Aorta (tissue), 5 donors: ENCODE results near the gene CYTH1. TPM values are rescaled to one million over a fixed set of nuclear protein-coding genes. Genes with fewer than 3 reads are reported as not detected.

Experiments used
- ATAC-seq: fragments of 200-7000 bp; cut with Tn5 transposase; one replicate; pipeline ENCODE4 v1.9.1; 2022; ENCODE audit warnings: moderate library complexity; ENCODE audit not compliant: low FRiP score
- DNase-seq, 2 donors: peaks; one replicate each; pipeline ENCODE4 v3.0.0-alpha.2; 2020
- H3K27ac ChIP-seq, 2 donors: one replicate each; pipeline ENCODE4 v1.5.1; 2013; ENCODE audit warnings: low read length in 2 of 2, mild to moderate bottlenecking in 2 of 2, moderate library complexity in 2 of 2, control low read depth in 1 of 2, inconsistent platforms in 1 of 2, low read depth in 1 of 2
- H3K27me3 ChIP-seq, 2 donors: one replicate each; pipeline ENCODE4 v1.6.1; 2013; ENCODE audit warnings: control low read depth in 1 of 2, low read length in 1 of 2, mild to moderate bottlenecking in 1 of 2, moderate library complexity in 1 of 2; ENCODE audit not compliant: insufficient read depth in 2 of 2, control insufficient read depth in 1 of 2
- H3K36me3 ChIP-seq, 2 donors: one replicate each; pipeline ENCODE4 v1.6.1; 2013; ENCODE audit warnings: control low read depth in 1 of 2, low read length in 1 of 2, mild to moderate bottlenecking in 1 of 2; ENCODE audit not compliant: insufficient read depth in 2 of 2, control insufficient read depth in 1 of 2
- H3K4me1 ChIP-seq, 2 donors: one replicate each; pipeline ENCODE4 v1.6.1; 2013; ENCODE audit warnings: low read length in 2 of 2, control low read depth in 1 of 2, mild to moderate bottlenecking in 1 of 2, moderate library complexity in 1 of 2; ENCODE audit not compliant: insufficient read depth in 2 of 2, control insufficient read depth in 1 of 2
- H3K4me3 ChIP-seq, 2 donors: one replicate each; pipeline ENCODE4 v1.5.1; 2013; ENCODE audit warnings: low read length in 2 of 2, control low read depth in 1 of 2, mild to moderate bottlenecking in 1 of 2
- H3K9me3 ChIP-seq: one replicate; pipeline ENCODE4 v1.6.1; 2013; ENCODE audit warnings: mild to moderate bottlenecking, low read length; ENCODE audit not compliant: control insufficient read depth
- WGBS, 2 donors: extraction: QIAGEN DNeasy Blood & Tissue Kit; methylation state at CpG; one replicate each; pipeline ENCODE4 v1.1.7; 2013; 5-methylcytosine and 5-hydroxymethylcytosine counted together
- intact Hi-C, 2 donors: fragments of 100-400 bp; cut with DNase I; formaldehyde crosslinking; loops; one replicate each; pipeline versions ENCODE4 v1.14.2 to v1.15.0; 2022
- long read RNA-seq, 2 donors: library from polyadenylated mRNA; unstranded; transcript quantifications; one replicate each; pipeline ENCODE4 v2.0.0, GENCODE V29; 2020 to 2021
- polyA plus RNA-seq, 2 donors: library from polyadenylated mRNA; stranded (reverse); fragments of 200-250 nt; gene quantifications; one replicate each; pipeline ENCODE4 v1.2.3, GENCODE V29; 2013
- total RNA-seq, 2 donors: library from RNA; stranded (reverse); fragmentation: NEBNext Ultra II Directional; extraction: Animal tissue kit (Norgen Biotek cat#: 25700); gene quantifications; one replicate each; pipeline ENCODE4 v1.2.1, GENCODE V29; 2021
- donor health status: healthy with polysubstance abuse.
- donor health status: Bipolar disorder and iron deficiency.
- donor health status: DM: no; HTN: no; CAD: no.
- donor health status: DM: no; HTN: no; CAD: no.
- donor health status: DM: yes; HTN: yes; CAD: no.

CYTH1 gene
- total RNA-seq, result 10 to 100 TPM; 45.0 to 66.8 TPM
- 10 to 100 TPM; 20.3 to 20.4 TPM for polyA plus RNA-seq
- long read RNA-seq, donor 1, full-length matches to known transcripts, result 35 of 65 reads
- long read RNA-seq, donor 1, partial matches to known transcripts, result 13 of 65 reads
- long read RNA-seq, donor 1, other reads (novel, unspliced or antisense), result 17 of 65 reads
- long read RNA-seq, donor 2, full-length matches to known transcripts, result 22 of 30 reads
- long read RNA-seq, donor 2, partial matches to known transcripts, result 2 of 30 reads
- long read RNA-seq, donor 2, other reads (novel, unspliced or antisense), result 6 of 30 reads

DNA sequence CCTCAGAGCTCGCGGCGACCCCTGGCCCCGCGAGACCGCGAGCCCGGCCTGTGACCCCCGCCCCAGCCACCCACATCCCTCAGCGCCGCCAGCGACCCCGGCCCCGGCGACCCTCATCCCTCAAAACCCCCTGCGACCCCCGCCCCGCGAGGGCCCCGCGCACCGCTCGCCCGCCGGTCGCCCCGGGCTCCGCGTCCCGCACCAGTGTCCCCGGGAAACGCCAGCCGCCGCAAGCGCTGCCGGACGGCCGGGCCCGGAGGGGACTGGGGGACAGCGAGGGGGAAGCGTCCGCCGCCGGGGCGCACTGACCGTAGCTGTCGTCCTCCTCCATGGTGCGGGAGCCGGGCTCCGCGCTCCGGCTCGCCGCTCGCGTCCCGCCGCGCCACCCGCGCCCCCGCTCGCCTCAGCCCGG is at the start of gene CYTH1:
CYTH1 (minus strand) TSS at position 381 of the 412 bp plus-strand sequence; CDS start at position 331, 50 bp downstream.
- Histone ChIP-seq H3K36me3 (no peaks in the 10 kb centered on the region), H3K4me1 (no peaks in the 10 kb centered on the region), H3K27me3 (no peaks in the 10 kb centered on the region), H3K9me3 (no peaks in the 10 kb centered on the region), H3K4me3 (peak within 1 kb of the TSS; percentile 91 to 94), H3K27ac (peak within 1 kb of the TSS in 1 of 2 donors; percentile 72)
- DNase-seq (no peak), ATAC-seq (no peak)
- intact Hi-C loops, result no loop called here
- 0 to 1% methylated on average over 27 to 64 of the region's 64 CpGs for WGBS, 2 donors

DNA sequence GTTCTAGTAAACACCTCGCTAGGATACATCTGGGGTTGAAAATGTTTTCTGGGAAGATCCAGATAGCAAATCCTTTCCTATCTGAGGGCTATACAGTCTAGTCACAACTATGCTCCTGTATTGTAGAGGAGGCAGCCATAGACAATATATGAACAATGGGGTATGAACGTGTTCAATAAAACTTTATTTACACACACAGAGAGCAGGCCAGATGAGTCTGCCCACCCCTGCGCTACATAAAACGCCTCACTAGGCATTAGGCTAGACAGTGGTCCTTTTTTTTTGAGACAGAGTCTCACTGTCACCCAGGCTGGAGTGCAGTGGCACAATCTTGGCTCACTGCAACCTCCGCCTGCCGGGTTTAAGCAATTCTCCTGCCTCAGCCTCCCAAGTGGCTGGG is 47.4 kb upstream of the CYTH1 start:
- peak in 1 of 2 donors; percentile 33 for DNase-seq
- no peak overlapping the region for H3K4me3 ChIP-seq
- no peaks in the 10 kb centered on the region for H3K27me3 ChIP-seq
- intact Hi-C loops, result no loop called here
- no peaks in the 10 kb centered on the region for H3K4me1 ChIP-seq
- WGBS, 2 donors, result 97 to 98% methylated on average over 6 of the region's 6 CpGs
- H3K36me3 ChIP-seq, result peaks cover 6 to 7% of the 10 kb centered on the region in 2 donors
- H3K27ac ChIP-seq, result no peak overlapping the region
- no peaks in the 10 kb centered on the region for H3K9me3 ChIP-seq
- no peak for ATAC-seq

DNA sequence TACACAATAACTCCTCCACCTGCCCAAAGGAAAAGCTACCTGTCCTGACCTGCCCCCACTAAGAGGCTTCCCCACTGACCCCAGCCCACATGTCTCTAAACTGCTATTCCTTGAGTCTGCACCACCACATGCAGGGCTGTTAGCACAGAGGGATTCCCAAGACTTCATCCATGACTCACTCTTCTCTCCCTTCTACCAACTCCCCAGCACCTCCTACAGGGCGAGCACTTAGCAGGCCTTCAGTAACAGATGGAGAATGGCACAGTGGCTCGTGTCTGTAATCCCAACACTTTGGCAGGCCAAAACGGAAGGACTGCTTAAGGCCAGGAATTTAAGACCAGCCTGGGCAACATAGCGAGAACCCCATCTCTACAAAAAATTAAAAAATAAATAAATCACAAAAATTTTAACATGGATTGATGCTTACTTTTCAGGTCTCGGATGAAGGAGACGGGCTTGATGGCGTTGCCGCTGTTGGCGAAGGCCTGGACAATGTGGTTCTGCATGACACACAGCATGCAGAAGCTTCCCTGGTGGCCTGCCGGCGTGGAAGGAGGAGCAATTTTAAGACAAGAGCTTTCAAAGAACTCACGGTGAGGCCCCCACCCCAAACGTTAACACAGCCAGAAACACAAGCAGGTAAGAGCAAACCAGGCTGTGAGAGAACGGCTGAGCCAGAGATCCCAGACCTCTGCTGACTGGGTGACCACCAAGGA is 46.6 kb upstream of the CYTH1 start:
- no peak for ATAC-seq

DNA sequence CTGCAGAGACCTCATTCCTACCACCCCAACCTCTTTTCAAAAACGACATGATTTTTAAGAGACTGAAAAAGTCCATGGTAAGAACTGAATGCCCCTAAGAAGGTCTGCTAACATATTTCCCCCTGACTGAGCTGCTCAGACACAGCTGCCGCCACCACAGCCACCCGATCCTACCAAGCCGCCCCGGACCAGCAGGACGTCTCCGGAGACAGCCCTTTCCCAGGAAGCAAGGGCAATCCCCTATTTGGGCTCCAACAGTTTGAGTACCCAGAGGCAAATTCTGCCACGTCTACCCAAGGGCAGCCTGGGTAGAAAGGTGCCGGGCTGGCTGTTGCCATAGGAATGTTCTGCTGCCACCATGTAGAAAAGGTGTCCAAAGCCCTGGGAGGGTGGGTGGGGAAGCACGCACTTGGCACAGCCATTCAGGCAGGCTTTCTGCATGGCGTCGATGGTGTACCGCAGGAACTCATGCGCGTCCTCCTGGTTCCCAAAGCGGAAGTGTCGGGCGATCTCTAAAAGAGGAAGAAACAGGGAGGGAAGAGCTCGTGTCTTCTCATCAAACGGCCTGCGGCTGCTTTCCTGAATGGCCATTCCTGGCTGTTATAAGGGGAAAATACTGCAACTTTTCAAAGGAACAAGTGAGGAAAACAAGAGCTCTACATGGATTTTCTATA is 44.9 kb upstream of the CYTH1 start:
- intact Hi-C loops, result no loop called here
- no peaks in the 10 kb centered on the region for H3K4me1 ChIP-seq
- 89 to 90% methylated on average over 21 of the region's 21 CpGs for WGBS, 2 donors
- H3K9me3 ChIP-seq, result no peaks in the 10 kb centered on the region
- H3K27ac ChIP-seq, result no peak overlapping the region
- peaks cover 8% of the 10 kb centered on the region in 2 donors for H3K36me3 ChIP-seq
- peak; percentile 77 to 85 for DNase-seq
- H3K27me3 ChIP-seq, result no peaks in the 10 kb centered on the region
- ATAC-seq, result no peak
- no peak overlapping the region for H3K4me3 ChIP-seq

More for the DNA sequence above, 46.6 kb upstream of the CYTH1 start:
- H3K27ac ChIP-seq, result no peak overlapping the region
- no peaks in the 10 kb centered on the region for H3K9me3 ChIP-seq
- H3K36me3 ChIP-seq, result peaks cover 6 to 10% of the 10 kb centered on the region in 2 donors
- peak in 1 of 2 donors; percentile 67 for DNase-seq
- WGBS, 2 donors, result 90 to 91% methylated on average over 14 of the region's 14 CpGs
- intact Hi-C loops, result no loop called here
- no peaks in the 10 kb centered on the region for H3K27me3 ChIP-seq
- no peaks in the 10 kb centered on the region for H3K4me1 ChIP-seq
- no peak overlapping the region for H3K4me3 ChIP-seq

DNA sequence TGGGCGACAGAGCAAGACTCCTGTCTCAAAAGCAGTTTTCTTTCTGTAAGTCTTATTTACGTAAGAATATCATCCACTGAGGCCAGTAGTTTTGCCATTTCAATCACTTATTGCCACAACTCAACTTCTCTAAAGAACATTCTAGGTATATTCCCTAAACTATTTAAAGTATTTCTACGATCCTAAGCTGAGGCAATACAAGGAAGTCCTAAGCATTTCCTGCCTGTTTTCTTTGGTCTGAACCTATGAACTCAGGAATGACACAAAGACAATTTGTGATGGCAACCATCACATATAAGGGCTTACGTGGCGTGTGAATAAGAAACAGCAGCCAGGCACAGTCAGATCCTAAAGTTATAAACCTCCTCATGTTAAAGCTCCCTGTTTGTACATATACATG is 44.3 kb upstream of the CYTH1 start:
- Histone ChIP-seq H3K36me3 (peaks cover 8% of the 10 kb centered on the region in 2 donors), H3K27me3 (no peaks in the 10 kb centered on the region), H3K4me3 (no peak overlapping the region), H3K27ac (no peak overlapping the region), H3K9me3 (no peaks in the 10 kb centered on the region), H3K4me1 (no peaks in the 10 kb centered on the region)
- ATAC-seq (no peak), DNase-seq (no peak)
- intact Hi-C loops, result no loop called here
- WGBS, 2 donors, result 83 to 86% methylated on average over 5 of the region's 5 CpGs

GRCh38 chr17:78825696-78826095 is 43.6 kb upstream of the CYTH1 start:
- no peaks in the 10 kb centered on the region for H3K27me3 ChIP-seq
- intact Hi-C loops, result no loop called here
- no peak overlapping the region for H3K4me3 ChIP-seq
- H3K9me3 ChIP-seq, result no peaks in the 10 kb centered on the region
- DNase-seq (peak in 1 of 2 donors; percentile 69), ATAC-seq (no peak)
- no peak overlapping the region for H3K27ac ChIP-seq
- 92 to 94% methylated on average over 6 of the region's 6 CpGs for WGBS, 2 donors
- peaks cover 8% of the 10 kb centered on the region in 2 donors for H3K36me3 ChIP-seq
- H3K4me1 ChIP-seq, result no peaks in the 10 kb centered on the region

- DNase-seq (no peak), ATAC-seq (no peak)
- H3K4me1 ChIP-seq, result no peaks in the 10 kb centered on the region
- no peaks in the 10 kb centered on the region for H3K27me3 ChIP-seq
- no peaks in the 10 kb centered on the region for H3K9me3 ChIP-seq
- intact Hi-C loops, result no loop called here
- 89 to 91% methylated on average over 7 of the region's 7 CpGs for WGBS, 2 donors
- peaks cover 6 to 10% of the 10 kb centered on the region in 2 donors for H3K36me3 ChIP-seq
- H3K27ac ChIP-seq, result no peak overlapping the region
- no peak overlapping the region for H3K4me3 ChIP-seq
Measured at GRCh38 chr17:78824240-78824639, 42.2 kb upstream of the CYTH1 start.

- H3K4me1 ChIP-seq, result no peaks in the 10 kb centered on the region
- no peak overlapping the region for H3K27ac ChIP-seq
- DNase-seq (peak in 1 of 2 donors; percentile 57), ATAC-seq (no peak)
- H3K36me3 ChIP-seq, result peaks cover 6 to 10% of the 10 kb centered on the region in 2 donors
- H3K27me3 ChIP-seq, result no peaks in the 10 kb centered on the region
- WGBS, 2 donors, result 89 to 91% methylated on average over 14 of the region's 14 CpGs
- H3K9me3 ChIP-seq, result no peaks in the 10 kb centered on the region
- no peak overlapping the region for H3K4me3 ChIP-seq
- intact Hi-C loops, result no loop called here
Measured at GRCh38 chr17:78823282-78824046, 41.4 kb upstream of the CYTH1 start.
